Liver (tissue), 9 donors: ENCODE measurements around the gene GLI3. TPM values are rescaled to one million over a fixed set of nuclear protein-coding genes. Genes with fewer than 3 reads are reported as not detected.

Source experiments
- DNase-seq: peaks from one replicate; pipeline ENCODE4 v3.0.0-alpha.2; 2017; ENCODE audit warnings: low spot score
- H3K27ac ChIP-seq, 2 donors: one replicate each; pipeline ENCODE4 v1.7.0; 2013; ENCODE audit warnings: inconsistent platforms in 2 of 2, low read length in 2 of 2, control low read depth in 1 of 2, low read depth in 1 of 2, mild to moderate bottlenecking in 1 of 2
- H3K27me3 ChIP-seq, 4 donors: one replicate each; pipeline versions ENCODE4 v1.6.1 to v1.7.0; 2013; ENCODE audit warnings: low read length in 3 of 4, inconsistent platforms in 1 of 4, mild to moderate bottlenecking in 1 of 4, moderate library complexity in 1 of 4; ENCODE audit not compliant: control insufficient read depth in 4 of 4, insufficient read depth in 4 of 4
- H3K36me3 ChIP-seq, 4 donors: one replicate each; pipeline versions ENCODE4 v1.6.1 to v1.7.0; 2013; ENCODE audit warnings: low read length in 3 of 4, mild to moderate bottlenecking in 3 of 4, low read depth in 1 of 4, moderate library complexity in 1 of 4; ENCODE audit not compliant: control insufficient read depth in 4 of 4, insufficient read depth in 3 of 4
- H3K4me1 ChIP-seq, 4 donors: one replicate each; pipeline versions ENCODE4 v1.6.1 to v1.7.0; 2013; ENCODE audit warnings: low read length in 3 of 4, mild to moderate bottlenecking in 3 of 4, moderate library complexity in 1 of 4; ENCODE audit not compliant: control insufficient read depth in 4 of 4, insufficient read depth in 4 of 4
- H3K4me3 ChIP-seq, 3 donors: one replicate each; pipeline versions ENCODE4 v1.6.1 to v1.7.0; 2013; ENCODE audit warnings: low read length in 3 of 3, control low read depth in 1 of 3, low read depth in 1 of 3, mild to moderate bottlenecking in 1 of 3
- H3K9ac ChIP-seq, 2 donors: one replicate each; pipeline ENCODE4 v1.7.0; 2013; ENCODE audit warnings: low read length in 2 of 2, mild to moderate bottlenecking in 2 of 2, moderate library complexity in 2 of 2, control low read depth in 1 of 2, low read depth in 1 of 2
- H3K9me3 ChIP-seq, 4 donors: one replicate each; pipeline versions ENCODE4 v1.6.1 to v1.7.0; 2013; ENCODE audit warnings: low read length in 3 of 4; ENCODE audit not compliant: control insufficient read depth in 4 of 4
- FOXA1 ChIP-seq: IDR thresholded peaks from 2 replicates; pipeline ENCODE4 v1.6.1; 2016; ENCODE audit warnings: antibody characterized with exemption
- FOXA2 ChIP-seq: IDR thresholded peaks from 2 replicates; pipeline ENCODE4 v1.6.1; 2016; ENCODE audit warnings: antibody characterized with exemption
- GABPA ChIP-seq, 2 donors: IDR thresholded peaks in 1 of 2; conservative IDR thresholded peaks in 1 of 2; 2 replicates each; pipeline ENCODE4 v1.6.1; 2016; ENCODE audit warnings: antibody characterized with exemption in 2 of 2, mild to moderate bottlenecking in 1 of 2, moderate library complexity in 1 of 2
- HNF4A ChIP-seq, 2 donors: conservative IDR thresholded peaks; 2 replicates each; pipeline ENCODE4 v1.6.1; 2016; ENCODE audit warnings: antibody characterized with exemption in 2 of 2, mild to moderate bottlenecking in 2 of 2
- JUND ChIP-seq, 2 donors: IDR thresholded peaks; 2 replicates each; pipeline ENCODE4 v1.6.1; 2016; ENCODE audit warnings: antibody characterized with exemption in 2 of 2
- NR2F2 ChIP-seq: IDR thresholded peaks from 2 replicates; pipeline ENCODE4 v1.6.1; 2016; ENCODE audit warnings: antibody characterized with exemption
- RXRA ChIP-seq, 2 donors: IDR thresholded peaks; 2 replicates each; pipeline ENCODE4 v1.6.1; 2017 to 2018; ENCODE audit warnings: antibody characterized with exemption in 2 of 2, mild to moderate bottlenecking in 1 of 2
- SP1 ChIP-seq: IDR thresholded peaks from 2 replicates; pipeline ENCODE4 v1.6.1; 2018; ENCODE audit warnings: antibody characterized with exemption, mild to moderate bottlenecking
- YY1 ChIP-seq: IDR thresholded peaks from 2 replicates; pipeline ENCODE4 v1.6.1; 2016; ENCODE audit warnings: antibody characterized with exemption, mild to moderate bottlenecking
- WGBS: extraction: QIAGEN DNeasy Blood & Tissue Kit; methylation state at CpG from one replicate; pipeline ENCODE4 v1.1.7; 2013; 5-methylcytosine and 5-hydroxymethylcytosine counted together
- polyA plus RNA-seq, 2 donors: library from polyadenylated mRNA; stranded (reverse) in 1 of 2; unstranded in 1 of 2; fragments of 200-250 nt in 1 of 2; fragments of >200 nt in 1 of 2; fragmentation: Nextera tagmentation in 1 of 2; extraction: Ambion mirVana in 1 of 2; gene quantifications; one replicate each; pipeline versions ENCODE4 v1.2.1 to v1.2.3, GENCODE V29; 2013 to 2015
- total RNA-seq, 2 donors: library from RNA; depleted of rRNA; stranded (reverse); fragments of >200 nt; gene quantifications; one replicate each; pipeline ENCODE4 v1.2.3, GENCODE V29; 2014
- TF ChIP-seq, protein P1 (sequence below): fragments of 150-350 bp; IDR thresholded peaks from 2 replicates; pipeline ENCODE4 v1.5.1; 2017; ENCODE audit warnings: improper control_type of control experiment, low read depth, low read length; ENCODE audit not compliant: missing input control
- TF ChIP-seq, protein P2 (sequence below): IDR thresholded peaks from 2 replicates; pipeline ENCODE4 v1.6.1; 2016; ENCODE audit warnings: antibody characterized with exemption
- TF ChIP-seq, protein P3 (sequence below): IDR thresholded peaks from 2 replicates; pipeline ENCODE4 v1.6.1; 2016; ENCODE audit warnings: antibody characterized with exemption, mild to moderate bottlenecking
- donor health status: healthy.
- donor health status: healthy.
- donor health status: healthy.
- donor health status: healthy.
- donor health status: healthy.

Gene GLI3
- total and polyA plus RNA-seq, 4 donors = 0.09 to 0.42 (median 0.26) TPM

DNA sequence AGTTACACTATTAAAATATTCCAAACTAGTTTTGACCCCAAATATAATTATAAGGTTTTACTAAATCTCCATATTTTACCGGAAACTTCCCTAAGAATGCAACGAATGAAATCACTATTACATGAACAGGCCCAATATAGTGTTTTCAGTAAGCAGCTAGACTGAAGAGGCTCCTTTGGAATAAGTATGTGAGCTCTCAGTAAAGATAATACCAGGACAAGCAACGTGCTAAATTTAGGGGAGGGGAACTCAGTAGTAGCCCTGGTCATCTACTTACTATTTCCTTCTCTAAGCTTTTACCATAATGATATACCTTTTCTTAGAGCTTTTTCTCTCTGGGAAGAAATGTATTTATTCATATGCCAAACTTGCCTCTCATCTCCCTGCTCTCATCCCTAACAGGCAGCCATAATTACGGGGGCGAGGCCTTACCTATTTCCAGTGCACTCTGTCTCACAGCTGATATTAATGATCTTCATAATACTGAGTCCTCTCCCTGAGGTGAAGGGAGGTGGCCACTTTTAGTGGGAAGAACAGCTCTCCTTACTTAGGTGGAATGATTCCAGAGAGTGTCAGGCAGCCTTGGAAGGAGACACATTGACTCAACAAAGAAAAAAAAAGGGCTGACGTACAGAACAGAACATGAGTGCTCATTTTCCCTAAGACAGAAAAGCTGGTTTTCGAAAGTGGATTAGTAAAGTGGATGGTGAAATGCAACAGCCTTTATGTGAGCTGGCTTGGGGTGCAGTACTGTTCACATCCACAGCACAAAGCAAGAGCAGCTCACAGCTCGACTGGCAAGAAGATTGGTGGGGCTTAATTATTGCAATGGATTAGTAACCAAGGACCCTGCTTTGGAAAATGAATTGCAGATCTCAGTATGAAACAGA is 165.4 kb downstream of the GLI3 start (continued):
- TF ChIP-seq GABPA (IDR thresholded peaks at IDR 0.05 in 1 of 2, conservative IDR thresholded peaks at IDR 0.05 in 1 of 2) = no peak
- TF ChIP-seq SP1 = no peak
- TF ChIP-seq, protein P1, sequence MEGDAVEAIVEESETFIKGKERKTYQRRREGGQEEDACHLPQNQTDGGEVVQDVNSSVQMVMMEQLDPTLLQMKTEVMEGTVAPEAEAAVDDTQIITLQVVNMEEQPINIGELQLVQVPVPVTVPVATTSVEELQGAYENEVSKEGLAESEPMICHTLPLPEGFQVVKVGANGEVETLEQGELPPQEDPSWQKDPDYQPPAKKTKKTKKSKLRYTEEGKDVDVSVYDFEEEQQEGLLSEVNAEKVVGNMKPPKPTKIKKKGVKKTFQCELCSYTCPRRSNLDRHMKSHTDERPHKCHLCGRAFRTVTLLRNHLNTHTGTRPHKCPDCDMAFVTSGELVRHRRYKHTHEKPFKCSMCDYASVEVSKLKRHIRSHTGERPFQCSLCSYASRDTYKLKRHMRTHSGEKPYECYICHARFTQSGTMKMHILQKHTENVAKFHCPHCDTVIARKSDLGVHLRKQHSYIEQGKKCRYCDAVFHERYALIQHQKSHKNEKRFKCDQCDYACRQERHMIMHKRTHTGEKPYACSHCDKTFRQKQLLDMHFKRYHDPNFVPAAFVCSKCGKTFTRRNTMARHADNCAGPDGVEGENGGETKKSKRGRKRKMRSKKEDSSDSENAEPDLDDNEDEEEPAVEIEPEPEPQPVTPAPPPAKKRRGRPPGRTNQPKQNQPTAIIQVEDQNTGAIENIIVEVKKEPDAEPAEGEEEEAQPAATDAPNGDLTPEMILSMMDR = no peak
- TF ChIP-seq FOXA2 = no peak
- TF ChIP-seq YY1 = no peak
- TF ChIP-seq JUND (IDR thresholded peaks at IDR 0.05) = no peak
- TF ChIP-seq, protein P2, sequence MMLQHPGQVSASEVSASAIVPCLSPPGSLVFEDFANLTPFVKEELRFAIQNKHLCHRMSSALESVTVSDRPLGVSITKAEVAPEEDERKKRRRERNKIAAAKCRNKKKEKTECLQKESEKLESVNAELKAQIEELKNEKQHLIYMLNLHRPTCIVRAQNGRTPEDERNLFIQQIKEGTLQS = no peak

DNA sequence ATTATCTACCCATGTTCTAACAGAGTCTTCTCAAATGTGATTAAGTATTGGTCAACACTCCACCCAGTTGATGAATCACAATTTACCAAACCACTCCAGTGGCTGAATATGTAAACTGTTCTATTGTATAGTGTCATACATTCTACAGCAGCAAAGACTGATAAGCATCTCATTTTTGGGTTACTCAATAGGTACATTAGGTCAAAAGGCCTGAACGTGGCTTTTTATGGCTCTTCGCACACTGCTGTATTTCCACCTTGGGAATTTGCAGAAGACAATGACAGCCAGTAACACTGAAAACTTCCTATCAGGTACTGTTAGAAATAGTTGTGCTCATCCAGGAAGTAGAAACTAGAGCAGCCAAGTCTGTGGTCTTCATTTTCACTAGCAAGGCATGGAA is 166.9 kb downstream of the GLI3 start:
- Histone ChIP-seq H3K9me3 (no peaks in the 10 kb centered on the region), H3K27ac (no peak overlapping the region), H3K4me1 (no peaks in the 10 kb centered on the region), H3K27me3 (no peaks in the 10 kb centered on the region), H3K36me3 (no peaks in the 10 kb centered on the region), H3K9ac (no peak overlapping the region), H3K4me3 (no peak overlapping the region)
- DNase-seq = no peak
- 79% methylated on average over 2 of the region's 2 CpGs for WGBS
- TF ChIP-seq, protein P3, sequence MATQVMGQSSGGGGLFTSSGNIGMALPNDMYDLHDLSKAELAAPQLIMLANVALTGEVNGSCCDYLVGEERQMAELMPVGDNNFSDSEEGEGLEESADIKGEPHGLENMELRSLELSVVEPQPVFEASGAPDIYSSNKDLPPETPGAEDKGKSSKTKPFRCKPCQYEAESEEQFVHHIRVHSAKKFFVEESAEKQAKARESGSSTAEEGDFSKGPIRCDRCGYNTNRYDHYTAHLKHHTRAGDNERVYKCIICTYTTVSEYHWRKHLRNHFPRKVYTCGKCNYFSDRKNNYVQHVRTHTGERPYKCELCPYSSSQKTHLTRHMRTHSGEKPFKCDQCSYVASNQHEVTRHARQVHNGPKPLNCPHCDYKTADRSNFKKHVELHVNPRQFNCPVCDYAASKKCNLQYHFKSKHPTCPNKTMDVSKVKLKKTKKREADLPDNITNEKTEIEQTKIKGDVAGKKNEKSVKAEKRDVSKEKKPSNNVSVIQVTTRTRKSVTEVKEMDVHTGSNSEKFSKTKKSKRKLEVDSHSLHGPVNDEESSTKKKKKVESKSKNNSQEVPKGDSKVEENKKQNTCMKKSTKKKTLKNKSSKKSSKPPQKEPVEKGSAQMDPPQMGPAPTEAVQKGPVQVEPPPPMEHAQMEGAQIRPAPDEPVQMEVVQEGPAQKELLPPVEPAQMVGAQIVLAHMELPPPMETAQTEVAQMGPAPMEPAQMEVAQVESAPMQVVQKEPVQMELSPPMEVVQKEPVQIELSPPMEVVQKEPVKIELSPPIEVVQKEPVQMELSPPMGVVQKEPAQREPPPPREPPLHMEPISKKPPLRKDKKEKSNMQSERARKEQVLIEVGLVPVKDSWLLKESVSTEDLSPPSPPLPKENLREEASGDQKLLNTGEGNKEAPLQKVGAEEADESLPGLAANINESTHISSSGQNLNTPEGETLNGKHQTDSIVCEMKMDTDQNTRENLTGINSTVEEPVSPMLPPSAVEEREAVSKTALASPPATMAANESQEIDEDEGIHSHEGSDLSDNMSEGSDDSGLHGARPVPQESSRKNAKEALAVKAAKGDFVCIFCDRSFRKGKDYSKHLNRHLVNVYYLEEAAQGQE = no peak
- TF ChIP-seq GABPA (IDR thresholded peaks at IDR 0.05 in 1 of 2, conservative IDR thresholded peaks at IDR 0.05 in 1 of 2) (no peak), RXRA (IDR thresholded peaks at IDR 0.05) (no peak), HNF4A (conservative IDR thresholded peaks at IDR 0.05) (no peak), JUND (IDR thresholded peaks at IDR 0.05) (no peak), SP1 (no peak), NR2F2 (no peak)

DNA sequence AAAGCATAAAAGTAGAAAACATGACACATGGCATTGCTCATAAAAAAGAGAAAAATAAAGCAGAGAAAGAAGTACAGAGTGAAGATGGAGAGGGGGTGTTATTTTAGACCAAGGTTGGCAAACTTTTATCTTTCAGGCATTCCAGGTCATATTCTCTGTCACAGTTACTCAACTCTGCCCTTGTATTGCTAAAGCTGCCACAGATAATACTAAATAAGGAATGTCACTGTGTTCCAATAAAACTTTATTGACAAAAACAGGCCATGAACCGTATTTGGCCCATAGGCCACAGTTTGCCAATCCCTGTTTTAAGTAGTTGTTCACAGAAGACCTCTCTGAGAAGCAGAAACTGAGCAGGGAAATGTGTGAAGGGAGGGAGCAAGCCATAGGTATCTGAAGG is 167.4 kb downstream of the GLI3 start:
- 34% methylated on average over 1 of the region's 1 CpG for WGBS

More for the DNA sequence above, 167.4 kb downstream of the GLI3 start:
- Histone ChIP-seq H3K4me3 (no peak overlapping the region), H3K27ac (no peak overlapping the region), H3K27me3 (no peaks in the 10 kb centered on the region), H3K36me3 (no peaks in the 10 kb centered on the region), H3K9me3 (no peaks in the 10 kb centered on the region), H3K9ac (no peak overlapping the region), H3K4me1 (no peaks in the 10 kb centered on the region)
- DNase-seq = no peak
- TF ChIP-seq SP1 = no peak
- TF ChIP-seq FOXA1 = no peak
- TF ChIP-seq, protein P1 = no peak
